Measurements from ENCODE around the gene PPIC. TPM values are rescaled to one million over a fixed set of nuclear protein-coding genes. Genes with fewer than 3 reads are reported as not detected.
"Not testable (repeated sequence)": the region's sequence is repeated elsewhere in the genome, so short reads cannot be mapped to it uniquely, and the experiment has no call there.

The PPIC gene
- total and polyA plus RNA-seq, 2 donors (not counting 1 experiment from before 2014, with no cell fraction given): not detected

DNA sequence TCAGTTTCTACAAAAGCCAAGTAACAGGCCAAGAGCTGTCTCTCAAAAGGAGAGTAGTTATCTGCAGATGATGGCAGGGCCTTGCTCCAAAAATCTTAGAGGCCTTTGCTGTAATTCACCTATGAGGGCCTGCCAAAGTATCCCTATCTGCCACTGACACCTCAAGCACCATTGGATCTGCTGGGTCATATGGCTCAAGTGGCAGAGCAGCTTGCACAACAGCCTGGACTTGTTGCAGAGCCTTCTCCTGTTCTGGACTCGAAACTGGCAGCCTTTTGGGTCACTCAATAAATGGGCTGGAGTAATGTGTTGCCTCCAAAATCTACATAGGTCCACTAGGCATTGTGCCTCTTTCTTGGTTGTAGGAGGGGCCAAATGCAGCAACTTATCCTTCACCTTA lies 62.8 kb downstream of the PPIC start:
- H3K9me3 Mint-ChIP-seq (ENCODE audit: insufficient read depth); CTCF ChIA-PET; intact Hi-C loops (cut with micrococcal nuclease); ATAC-seq (ENCODE audit: low read depth); H3K27ac ChIP-seq (ENCODE audit: low read length in 2 of 2); H3K9me3 ChIP-seq (ENCODE audit: control extremely low read depth in 1 of 3, control insufficient read depth in 2 of 3, insufficient read depth in 1 of 3, low read length in 2 of 3); H3K4me3 Mint-ChIP-seq; H3K27me3 Mint-ChIP-seq; H4K20me1 ChIP-seq (ENCODE audit: control insufficient read depth, insufficient read depth, low read length, poor library complexity, severe bottlenecking); H3K4me3 ChIP-seq (ENCODE audit: control extremely low read depth in 1 of 5, extremely low read depth in 1 of 5, insufficient read depth in 1 of 5, low read depth in 2 of 5, low read length in 4 of 5); H2AFZ ChIP-seq (ENCODE audit: insufficient read depth, low read depth, low read length, poor library complexity, severe bottlenecking); H3K27me3 ChIP-seq (replicated peaks in 1 of 4; ENCODE audit: control extremely low read depth in 1 of 4, control insufficient read depth in 3 of 4, insufficient read depth in 4 of 4, low read length in 3 of 4); H3K4me2 ChIP-seq (replicated peaks; ENCODE audit: low read depth, low read length, poor library complexity, severe bottlenecking); H3K27ac Mint-ChIP-seq; H3K4me1 ChIP-seq (ENCODE audit: control insufficient read depth in 2 of 2, insufficient read depth in 2 of 2, low read length in 2 of 2); DNase-seq; H3K9ac ChIP-seq (ENCODE audit: low read length); H3K4me1 Mint-ChIP-seq; H3K79me2 ChIP-seq (ENCODE audit: control insufficient read depth, insufficient read depth, low read length); POLR2A ChIA-PET; H3K36me3 ChIP-seq (replicated peaks in 1 of 2; ENCODE audit: control extremely low read depth in 1 of 2, control insufficient read depth in 1 of 2, extremely low read depth in 1 of 2, insufficient read depth in 2 of 2, low read length in 1 of 2): not testable (repeated sequence)
- WGBS (ENCODE audit: insufficient coverage): 100% methylated on average over 1 of the region's 1 CpG

Small RNA genes lying within 50 kb of the gene (small RNA-seq; reads per million reads assigned to genes)
- gene RN7SL689P (ENCODE audit: insufficient read length, low read depth, low replicate concordance) (not detected), gene RN7SL711P (ENCODE audit: insufficient read length, low read depth, low replicate concordance) (not detected)

Other genes with a start within 250 kb of the PPIC start
- 7.9 and 9.3 TPM in 2 replicates for gene SNX24, start 191.1 kb downstream of the PPIC start, total RNA-seq
- 0.61 and 1.1 TPM in 2 replicates for gene SNX24, start 191.1 kb downstream of the PPIC start, polyA plus RNA-seq
- gene PRDM6, start 52.5 kb upstream of the PPIC start, total RNA-seq: not detected in 2 replicates
- gene PRDM6, start 52.5 kb upstream of the PPIC start, polyA plus RNA-seq: not detected in 2 replicates